ENCODE data around the gene PDE9A.

DNA sequence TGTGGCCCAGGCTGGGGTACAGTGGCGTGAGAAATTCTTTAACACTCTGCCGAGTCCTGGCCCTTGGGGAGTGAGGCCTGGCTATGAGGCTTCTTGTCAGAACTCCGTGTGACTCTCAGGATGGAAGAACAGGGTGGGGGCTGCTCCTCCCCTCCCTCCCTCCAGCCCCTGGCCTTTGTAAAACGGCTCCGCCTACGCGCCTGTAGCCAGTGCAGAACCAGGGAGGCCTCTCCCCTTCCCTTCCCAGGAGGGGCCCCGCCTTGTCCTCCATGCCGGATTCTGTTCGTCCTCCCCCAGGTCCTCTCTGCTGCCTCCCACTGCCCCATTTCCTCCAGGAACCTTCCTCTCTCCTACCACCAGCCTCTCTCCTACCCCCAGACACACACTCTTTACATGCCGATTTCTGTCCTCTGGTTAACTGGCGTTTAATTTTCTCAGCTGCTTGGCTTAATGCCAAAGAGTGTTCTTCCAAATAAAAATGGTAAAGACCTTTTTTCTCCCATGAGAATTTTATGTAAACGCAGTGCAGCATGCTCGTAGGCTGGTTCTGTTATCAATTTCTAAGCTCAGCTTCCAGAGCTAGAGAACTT, 21.0 kb downstream of the PDE9A start:
- TF ChIP-seq, protein P1, sequence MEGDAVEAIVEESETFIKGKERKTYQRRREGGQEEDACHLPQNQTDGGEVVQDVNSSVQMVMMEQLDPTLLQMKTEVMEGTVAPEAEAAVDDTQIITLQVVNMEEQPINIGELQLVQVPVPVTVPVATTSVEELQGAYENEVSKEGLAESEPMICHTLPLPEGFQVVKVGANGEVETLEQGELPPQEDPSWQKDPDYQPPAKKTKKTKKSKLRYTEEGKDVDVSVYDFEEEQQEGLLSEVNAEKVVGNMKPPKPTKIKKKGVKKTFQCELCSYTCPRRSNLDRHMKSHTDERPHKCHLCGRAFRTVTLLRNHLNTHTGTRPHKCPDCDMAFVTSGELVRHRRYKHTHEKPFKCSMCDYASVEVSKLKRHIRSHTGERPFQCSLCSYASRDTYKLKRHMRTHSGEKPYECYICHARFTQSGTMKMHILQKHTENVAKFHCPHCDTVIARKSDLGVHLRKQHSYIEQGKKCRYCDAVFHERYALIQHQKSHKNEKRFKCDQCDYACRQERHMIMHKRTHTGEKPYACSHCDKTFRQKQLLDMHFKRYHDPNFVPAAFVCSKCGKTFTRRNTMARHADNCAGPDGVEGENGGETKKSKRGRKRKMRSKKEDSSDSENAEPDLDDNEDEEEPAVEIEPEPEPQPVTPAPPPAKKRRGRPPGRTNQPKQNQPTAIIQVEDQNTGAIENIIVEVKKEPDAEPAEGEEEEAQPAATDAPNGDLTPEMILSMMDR (IDR thresholded peaks at IDR 0.05) = no peak
- no peak for TF ChIP-seq POLR2A (IDR thresholded peaks at IDR 0.05)
